Liver (tissue), 9 donors: Measurements from ENCODE around the gene WDR27. TPM values are rescaled to one million over a fixed set of nuclear protein-coding genes. Genes with fewer than 3 reads are reported as not detected.

Experiments
- DNase-seq: peaks from one replicate; pipeline ENCODE4 v3.0.0-alpha.2; 2017; ENCODE audit warnings: low spot score
- H3K27ac ChIP-seq, 2 donors: one replicate each; pipeline ENCODE4 v1.7.0; 2013; ENCODE audit warnings: inconsistent platforms in 2 of 2, low read length in 2 of 2, control low read depth in 1 of 2, low read depth in 1 of 2, mild to moderate bottlenecking in 1 of 2
- H3K27me3 ChIP-seq, 4 donors: one replicate each; pipeline versions ENCODE4 v1.6.1 to v1.7.0; 2013; ENCODE audit warnings: low read length in 3 of 4, inconsistent platforms in 1 of 4, mild to moderate bottlenecking in 1 of 4, moderate library complexity in 1 of 4; ENCODE audit not compliant: control insufficient read depth in 4 of 4, insufficient read depth in 4 of 4
- H3K36me3 ChIP-seq, 4 donors: one replicate each; pipeline versions ENCODE4 v1.6.1 to v1.7.0; 2013; ENCODE audit warnings: low read length in 3 of 4, mild to moderate bottlenecking in 3 of 4, low read depth in 1 of 4, moderate library complexity in 1 of 4; ENCODE audit not compliant: control insufficient read depth in 4 of 4, insufficient read depth in 3 of 4
- H3K4me1 ChIP-seq, 4 donors: one replicate each; pipeline versions ENCODE4 v1.6.1 to v1.7.0; 2013; ENCODE audit warnings: low read length in 3 of 4, mild to moderate bottlenecking in 3 of 4, moderate library complexity in 1 of 4; ENCODE audit not compliant: control insufficient read depth in 4 of 4, insufficient read depth in 4 of 4
- H3K4me3 ChIP-seq, 3 donors: one replicate each; pipeline versions ENCODE4 v1.6.1 to v1.7.0; 2013; ENCODE audit warnings: low read length in 3 of 3, control low read depth in 1 of 3, low read depth in 1 of 3, mild to moderate bottlenecking in 1 of 3
- H3K9ac ChIP-seq, 2 donors: one replicate each; pipeline ENCODE4 v1.7.0; 2013; ENCODE audit warnings: low read length in 2 of 2, mild to moderate bottlenecking in 2 of 2, moderate library complexity in 2 of 2, control low read depth in 1 of 2, low read depth in 1 of 2
- H3K9me3 ChIP-seq, 4 donors: one replicate each; pipeline versions ENCODE4 v1.6.1 to v1.7.0; 2013; ENCODE audit warnings: low read length in 3 of 4; ENCODE audit not compliant: control insufficient read depth in 4 of 4
- FOXA1 ChIP-seq: IDR thresholded peaks from 2 replicates; pipeline ENCODE4 v1.6.1; 2016; ENCODE audit warnings: antibody characterized with exemption
- GABPA ChIP-seq, 2 donors: IDR thresholded peaks in 1 of 2; conservative IDR thresholded peaks in 1 of 2; 2 replicates each; pipeline ENCODE4 v1.6.1; 2016; ENCODE audit warnings: antibody characterized with exemption in 2 of 2, mild to moderate bottlenecking in 1 of 2, moderate library complexity in 1 of 2
- HNF4A ChIP-seq, 2 donors: conservative IDR thresholded peaks; 2 replicates each; pipeline ENCODE4 v1.6.1; 2016; ENCODE audit warnings: antibody characterized with exemption in 2 of 2, mild to moderate bottlenecking in 2 of 2
- HNF4G ChIP-seq: IDR thresholded peaks from 2 replicates; pipeline ENCODE4 v1.6.1; 2016; ENCODE audit warnings: antibody characterized with exemption
- NR2F2 ChIP-seq: IDR thresholded peaks from 2 replicates; pipeline ENCODE4 v1.6.1; 2016; ENCODE audit warnings: antibody characterized with exemption
- RXRA ChIP-seq, 2 donors: IDR thresholded peaks; 2 replicates each; pipeline ENCODE4 v1.6.1; 2017 to 2018; ENCODE audit warnings: antibody characterized with exemption in 2 of 2, mild to moderate bottlenecking in 1 of 2
- TAF1 ChIP-seq: conservative IDR thresholded peaks from 2 replicates; pipeline ENCODE4 v1.6.1; 2016; ENCODE audit warnings: antibody characterized with exemption, mild to moderate bottlenecking
- WGBS: extraction: QIAGEN DNeasy Blood & Tissue Kit; methylation state at CpG from one replicate; pipeline ENCODE4 v1.1.7; 2013; 5-methylcytosine and 5-hydroxymethylcytosine counted together
- polyA plus RNA-seq, 2 donors: library from polyadenylated mRNA; stranded (reverse) in 1 of 2; unstranded in 1 of 2; fragments of 200-250 nt in 1 of 2; fragments of >200 nt in 1 of 2; fragmentation: Nextera tagmentation in 1 of 2; extraction: Ambion mirVana in 1 of 2; gene quantifications; one replicate each; pipeline versions ENCODE4 v1.2.1 to v1.2.3, GENCODE V29; 2013 to 2015
- total RNA-seq, 2 donors: library from RNA; depleted of rRNA; stranded (reverse); fragments of >200 nt; gene quantifications; one replicate each; pipeline ENCODE4 v1.2.3, GENCODE V29; 2014
- TF ChIP-seq, protein P1 (sequence below): IDR thresholded peaks from 2 replicates; pipeline ENCODE4 v1.6.1; 2016; ENCODE audit warnings: antibody characterized with exemption
- TF ChIP-seq, protein P2 (sequence below): IDR thresholded peaks from 2 replicates; pipeline ENCODE4 v1.6.1; 2016; ENCODE audit warnings: antibody characterized with exemption, mild to moderate bottlenecking
- donor health status: healthy.
- donor health status: healthy.
- donor health status: healthy.
- donor health status: healthy.
- donor health status: healthy.

The WDR27 gene
- total and polyA plus RNA-seq, 4 donors: 3.7 to 20.1 (median 7.7) TPM

DNA sequence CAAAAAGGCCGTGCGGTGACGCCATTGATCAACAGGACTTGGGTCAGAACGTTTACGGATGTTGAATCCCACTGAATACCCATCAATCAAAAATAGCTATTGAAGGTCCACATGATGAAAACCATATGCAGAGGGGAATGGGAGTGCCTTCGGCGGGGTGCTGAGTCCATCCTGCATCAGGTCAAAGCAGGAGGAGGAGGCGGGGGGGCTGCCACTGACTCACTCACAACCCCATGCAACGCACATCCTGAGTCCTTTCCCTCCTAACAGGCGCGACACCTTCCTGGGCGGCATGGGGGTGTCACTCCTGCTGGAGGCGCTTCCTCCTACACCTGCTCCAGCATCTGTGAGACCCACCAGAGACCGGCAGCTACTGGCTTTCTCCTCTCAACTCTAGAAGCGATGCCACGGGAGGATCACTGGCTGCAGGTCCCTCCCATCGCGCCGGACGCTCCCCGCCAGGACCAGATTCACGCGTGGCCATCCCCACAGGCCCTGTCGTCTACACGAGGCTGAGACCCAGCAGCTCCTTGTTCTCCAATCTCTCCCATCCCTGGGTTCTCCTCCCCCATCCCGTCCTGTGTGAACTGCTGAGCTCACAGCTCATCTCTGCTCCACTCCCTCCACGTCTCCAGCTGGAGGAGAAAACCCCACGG, 277.6 kb downstream of the WDR27 start:
- WGBS: 90% methylated on average over 28 of the region's 28 CpGs
- H3K27me3 ChIP-seq: no peaks in the 10 kb centered on the region
- TF ChIP-seq, protein P1, sequence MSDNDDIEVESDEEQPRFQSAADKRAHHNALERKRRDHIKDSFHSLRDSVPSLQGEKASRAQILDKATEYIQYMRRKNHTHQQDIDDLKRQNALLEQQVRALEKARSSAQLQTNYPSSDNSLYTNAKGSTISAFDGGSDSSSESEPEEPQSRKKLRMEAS: no peak
- TF ChIP-seq TAF1: no peak
- TF ChIP-seq RXRA (IDR thresholded peaks at IDR 0.05): no peak
- no peak for TF ChIP-seq FOXA1
- TF ChIP-seq GABPA (IDR thresholded peaks at IDR 0.05 in 1 of 2, conservative IDR thresholded peaks at IDR 0.05 in 1 of 2): no peak
- TF ChIP-seq NR2F2: no peak
- TF ChIP-seq HNF4A (conservative IDR thresholded peaks at IDR 0.05): no peak
- no peak for TF ChIP-seq HNF4G
- H3K9ac ChIP-seq: no peak overlapping the region
- H3K4me3 ChIP-seq: no peak overlapping the region
- H3K4me1 ChIP-seq: peaks cover 0 to 6% (median 2%) of the 10 kb centered on the region in 4 donors
- H3K27ac ChIP-seq: no peak overlapping the region
- no peak for DNase-seq
- H3K9me3 ChIP-seq: peaks cover 0 to 2% (median 0%) of the 10 kb centered on the region in 4 donors
- no peaks in the 10 kb centered on the region for H3K36me3 ChIP-seq

DNA sequence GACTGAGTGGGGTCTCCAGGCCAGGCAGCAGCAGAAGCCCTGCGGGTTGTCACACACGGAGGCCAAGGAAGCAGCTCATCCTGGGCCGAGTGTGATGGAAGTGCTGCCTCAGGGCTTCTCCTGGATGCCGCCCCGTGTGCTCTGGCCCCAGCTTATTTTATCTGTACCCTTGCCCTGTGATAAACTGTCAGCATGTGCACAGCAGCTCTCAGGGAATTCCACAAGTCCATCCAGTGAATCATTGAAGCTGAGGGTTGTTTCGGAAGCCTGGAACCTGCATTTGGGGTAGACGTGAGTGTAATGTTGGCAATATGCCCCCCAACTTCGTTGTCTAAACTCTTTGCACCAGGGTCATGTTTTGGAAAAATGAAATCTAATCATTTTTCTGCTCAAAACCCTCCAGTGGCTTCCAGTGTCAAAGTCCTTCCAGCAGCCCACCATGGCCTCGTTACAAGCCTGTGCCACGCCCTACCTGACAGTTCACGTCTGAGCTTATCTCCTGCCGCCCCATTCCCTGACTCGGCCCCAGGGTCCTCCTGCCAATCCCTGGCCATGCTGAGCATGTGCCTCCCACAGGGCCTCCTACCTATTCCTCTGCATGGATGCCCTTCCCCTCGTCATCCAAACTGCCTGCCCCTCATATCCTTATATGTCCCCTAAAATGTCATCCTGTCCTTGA, 280.1 kb downstream of the WDR27 start:
- WGBS: 82% methylated on average over 14 of the region's 14 CpGs

More for the DNA sequence above, 280.1 kb downstream of the WDR27 start:
- H3K27ac ChIP-seq: no peak overlapping the region
- H3K36me3 ChIP-seq: no peaks in the 10 kb centered on the region
- no peak for DNase-seq
- H3K4me3 ChIP-seq: no peak overlapping the region
- H3K9me3 ChIP-seq: peaks cover 0 to 2% (median 0%) of the 10 kb centered on the region in 4 donors
- H3K9ac ChIP-seq: no peak overlapping the region
- H3K27me3 ChIP-seq: no peaks in the 10 kb centered on the region
- H3K4me1 ChIP-seq: peaks cover 0 to 6% (median 2%) of the 10 kb centered on the region in 4 donors
- no peak for TF ChIP-seq HNF4G
- TF ChIP-seq, protein P1: no peak
- no peak for TF ChIP-seq TAF1
- TF ChIP-seq NR2F2: no peak
- TF ChIP-seq, protein P2, sequence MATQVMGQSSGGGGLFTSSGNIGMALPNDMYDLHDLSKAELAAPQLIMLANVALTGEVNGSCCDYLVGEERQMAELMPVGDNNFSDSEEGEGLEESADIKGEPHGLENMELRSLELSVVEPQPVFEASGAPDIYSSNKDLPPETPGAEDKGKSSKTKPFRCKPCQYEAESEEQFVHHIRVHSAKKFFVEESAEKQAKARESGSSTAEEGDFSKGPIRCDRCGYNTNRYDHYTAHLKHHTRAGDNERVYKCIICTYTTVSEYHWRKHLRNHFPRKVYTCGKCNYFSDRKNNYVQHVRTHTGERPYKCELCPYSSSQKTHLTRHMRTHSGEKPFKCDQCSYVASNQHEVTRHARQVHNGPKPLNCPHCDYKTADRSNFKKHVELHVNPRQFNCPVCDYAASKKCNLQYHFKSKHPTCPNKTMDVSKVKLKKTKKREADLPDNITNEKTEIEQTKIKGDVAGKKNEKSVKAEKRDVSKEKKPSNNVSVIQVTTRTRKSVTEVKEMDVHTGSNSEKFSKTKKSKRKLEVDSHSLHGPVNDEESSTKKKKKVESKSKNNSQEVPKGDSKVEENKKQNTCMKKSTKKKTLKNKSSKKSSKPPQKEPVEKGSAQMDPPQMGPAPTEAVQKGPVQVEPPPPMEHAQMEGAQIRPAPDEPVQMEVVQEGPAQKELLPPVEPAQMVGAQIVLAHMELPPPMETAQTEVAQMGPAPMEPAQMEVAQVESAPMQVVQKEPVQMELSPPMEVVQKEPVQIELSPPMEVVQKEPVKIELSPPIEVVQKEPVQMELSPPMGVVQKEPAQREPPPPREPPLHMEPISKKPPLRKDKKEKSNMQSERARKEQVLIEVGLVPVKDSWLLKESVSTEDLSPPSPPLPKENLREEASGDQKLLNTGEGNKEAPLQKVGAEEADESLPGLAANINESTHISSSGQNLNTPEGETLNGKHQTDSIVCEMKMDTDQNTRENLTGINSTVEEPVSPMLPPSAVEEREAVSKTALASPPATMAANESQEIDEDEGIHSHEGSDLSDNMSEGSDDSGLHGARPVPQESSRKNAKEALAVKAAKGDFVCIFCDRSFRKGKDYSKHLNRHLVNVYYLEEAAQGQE: no peak
- TF ChIP-seq GABPA (IDR thresholded peaks at IDR 0.05 in 1 of 2, conservative IDR thresholded peaks at IDR 0.05 in 1 of 2): no peak
